BJ (cell line): ENCODE data around the gene ATG16L1. TPM values are rescaled to one million over a fixed set of nuclear protein-coding genes. Genes with fewer than 3 reads are reported as not detected.

Experiments used
- CTCF ChIA-PET: fragments of 350-600 bp; formaldehyde crosslinking; extraction: SDS; loops from one replicate; lab custom pipeline; 2021; ENCODE audit warnings: antibody characterized with exemption, inconsistent platforms; lab: Yijun Ruan, JAX
- POLR2A ChIA-PET: fragments of 300-600 bp; sonication (Branson Sonifier 250); formaldehyde crosslinking; extraction: SDS; loops from one replicate; lab custom pipeline; 2021; ENCODE audit warnings: antibody characterized with exemption; lab: Charles Lee
- DNase-seq: peaks from one replicate; pipeline ENCODE4 v3.0.0-alpha.2; 2011; ENCODE audit warnings: low read depth
- H3K27me3 ChIP-seq: 2 replicates; pipeline ENCODE4 v1.6.0; 2011; ENCODE audit warnings: low read length; ENCODE audit not compliant: control insufficient read depth, insufficient read depth
- H3K36me3 ChIP-seq: 2 replicates; pipeline ENCODE4 v1.5.1; 2011; ENCODE audit warnings: low read length; ENCODE audit not compliant: control insufficient read depth, insufficient read depth
- H3K4me3 ChIP-seq: 2 replicates; pipeline ENCODE4 v1.5.1; 2011; ENCODE audit warnings: low read depth, mild to moderate bottlenecking, control low read depth, low read length
- CTCF ChIP-seq: IDR thresholded peaks from 2 replicates; pipeline ENCODE4 v1.5.1; 2011; ENCODE audit warnings: low read depth, mild to moderate bottlenecking, control low read depth, inconsistent platforms, low read length, moderate library complexity; ENCODE audit not compliant: insufficient read depth
- polyA plus RNA-seq: library from polyadenylated mRNA; depleted of rRNA; stranded (reverse); fragments of >200 nt; gene quantifications from 2 replicates; pipeline ENCODE4 v1.2.3, GENCODE V29; 2011

The ATG16L1 gene
- polyA plus RNA-seq, 1 experiment = 26.4 TPM

GRCh38 chr2:233273120-233273519, 21.6 kb downstream of the ATG16L1 start:
- no peak for DNase-seq
- H3K4me3 ChIP-seq = no peak overlapping the region
- ChIA-PET POLR2A (no interaction called here), CTCF (interaction anchor here (0.5 to 0.8 kb wide), 2 partner anchors 26 to 1584 kb away, joined by 3 to 4 read pairs; no protein-coding TSS in a partner anchor)
- H3K36me3 ChIP-seq = peaks cover 18% of the 10 kb centered on the region
- no peak for TF ChIP-seq CTCF
- no peaks in the 10 kb centered on the region for H3K27me3 ChIP-seq

- H3K4me3 ChIP-seq = no peak overlapping the region
- TF ChIP-seq CTCF = no peak
- ChIA-PET POLR2A (no interaction called here), CTCF (interaction anchor here (1.6 kb wide), 1 partner anchor 173 kb away, joined by 3 read pairs; no protein-coding TSS in a partner anchor)
- peaks cover 21% of the 10 kb centered on the region for H3K36me3 ChIP-seq
- no peaks in the 10 kb centered on the region for H3K27me3 ChIP-seq
- DNase-seq = no peak
These were observed 23.8 kb downstream of the ATG16L1 start for GRCh38 chr2:233275223-233275622.

GRCh38 chr2:233278921-233279320, 27.4 kb downstream of the ATG16L1 start:
- CTCF ChIA-PET = no interaction called here

GRCh38 chr2:233280114-233280693, 28.7 kb downstream of the ATG16L1 start:
- Histone ChIP-seq H3K4me3 (no peak overlapping the region), H3K36me3 (peaks cover 13% of the 10 kb centered on the region), H3K27me3 (no peaks in the 10 kb centered on the region)
- ChIA-PET POLR2A (no interaction called here), CTCF (interaction anchor here (0.8 to 1.1 kb wide), 2 partner anchors 166 to 418 kb away, joined by 3 to 4 read pairs; no protein-coding TSS in a partner anchor)
- TF ChIP-seq CTCF = no peak
- no peak for DNase-seq

More at GRCh38 chr2:233278921-233279320, 27.4 kb downstream of the ATG16L1 start:
- Histone ChIP-seq H3K27me3 (no peaks in the 10 kb centered on the region), H3K36me3 (peaks cover 20% of the 10 kb centered on the region), H3K4me3 (no peak overlapping the region)
- TF ChIP-seq CTCF = no peak
- no peak for DNase-seq
- POLR2A ChIA-PET = no interaction called here

GRCh38 chr2:233281553-233281952, 30.1 kb downstream of the ATG16L1 start:
- Histone ChIP-seq H3K27me3 (no peaks in the 10 kb centered on the region), H3K36me3 (peaks cover 11% of the 10 kb centered on the region), H3K4me3 (no peak overlapping the region)
- CTCF ChIA-PET = no interaction called here
- DNase-seq = no peak
- TF ChIP-seq CTCF = no peak
- POLR2A ChIA-PET = no interaction called here
